Fibroblast of villous mesenchyme (primary cell): ENCODE results near the gene JMY. TPM values are rescaled to one million over a fixed set of nuclear protein-coding genes. Genes with fewer than 3 reads are reported as not detected.

Source experiments
- DNase-seq: peaks from one replicate; pipeline ENCODE4 v3.0.0-alpha.2; 2010; ENCODE audit warnings: low read depth
- H3K4me3 ChIP-seq: 2 replicates; pipeline ENCODE4 v1.5.1; 2011; ENCODE audit warnings: low read depth, mild to moderate bottlenecking, low read length
- CTCF ChIP-seq: IDR thresholded peaks from 2 replicates; pipeline ENCODE4 v1.5.1; 2012; ENCODE audit warnings: low read depth, mild to moderate bottlenecking, low read length; ENCODE audit not compliant: insufficient read depth
- total RNA-seq: library from RNA; depleted of rRNA; stranded (reverse); fragments of >200 nt; gene quantifications from 2 replicates; pipeline ENCODE4 v1.2.3, GENCODE V29; 2012

JMY gene
- total RNA-seq = 9.1 and 9.3 TPM in 2 replicates

DNA sequence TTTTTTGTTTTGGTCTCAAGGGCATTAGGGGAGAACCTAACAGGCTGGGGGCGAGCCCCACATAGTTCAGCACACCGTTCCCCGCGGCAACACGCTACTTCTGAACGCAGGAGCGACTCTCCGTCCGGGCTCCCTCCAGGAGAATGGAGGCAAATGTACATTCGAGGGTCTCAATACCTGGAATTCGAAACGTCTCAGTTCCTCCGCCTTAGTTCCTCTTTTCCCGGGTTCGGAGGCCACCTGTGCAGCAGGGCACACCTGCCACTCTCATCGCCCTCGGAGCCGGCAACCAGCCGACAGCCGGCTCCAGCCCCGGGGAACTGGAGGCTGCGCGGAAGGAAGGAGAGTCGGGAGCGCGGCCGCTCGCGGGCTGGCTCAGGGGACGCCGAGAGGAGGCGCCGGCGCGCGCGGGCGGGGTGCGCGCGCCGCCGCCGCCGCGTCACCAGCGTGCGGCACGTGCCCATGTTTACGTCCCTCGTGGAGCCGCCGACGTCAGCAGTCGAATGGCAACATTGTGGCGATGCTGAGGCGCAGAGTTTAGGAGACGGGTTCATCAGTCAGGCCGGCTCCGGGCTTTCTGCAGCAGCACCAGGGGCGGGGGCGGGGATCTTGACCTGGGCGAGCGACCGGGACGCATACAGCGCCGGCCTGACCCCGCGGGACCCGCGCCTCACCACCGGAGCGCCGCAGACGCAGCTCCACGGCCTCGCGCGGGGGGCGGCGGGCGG is at the start of gene JMY:
JMY (plus strand) TSS at position 498 of the 728 bp plus-strand sequence. CDS start 520 bp downstream, outside the sequence.
- no peak for TF ChIP-seq CTCF
- peak; percentile 82 for DNase-seq

DNA sequence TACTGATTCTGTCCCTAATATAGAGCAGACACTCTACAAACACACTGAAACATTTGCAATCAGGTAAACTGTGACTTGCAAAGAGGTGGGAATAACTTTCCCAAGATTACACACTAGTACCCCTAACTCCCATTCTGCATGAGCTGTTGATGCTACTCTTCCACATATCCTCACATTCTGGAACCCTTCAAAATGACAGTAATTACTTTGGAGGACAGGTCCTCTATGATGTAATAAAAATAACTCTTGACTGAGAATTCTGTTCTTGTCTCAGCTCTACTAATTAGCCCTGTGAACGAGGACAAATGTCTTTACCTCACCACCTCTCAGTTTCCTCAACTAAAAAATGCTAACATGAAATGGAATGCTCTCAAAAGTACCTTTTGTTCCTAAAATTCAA is 49.5 kb upstream of the JMY start:
- TF ChIP-seq CTCF = no peak
- DNase-seq = no peak
- H3K4me3 ChIP-seq = no peak overlapping the region

More for the DNA sequence above, at the start of gene JMY:
- H3K4me3 ChIP-seq = peak within 1 kb of the TSS; percentile 75

DNA sequence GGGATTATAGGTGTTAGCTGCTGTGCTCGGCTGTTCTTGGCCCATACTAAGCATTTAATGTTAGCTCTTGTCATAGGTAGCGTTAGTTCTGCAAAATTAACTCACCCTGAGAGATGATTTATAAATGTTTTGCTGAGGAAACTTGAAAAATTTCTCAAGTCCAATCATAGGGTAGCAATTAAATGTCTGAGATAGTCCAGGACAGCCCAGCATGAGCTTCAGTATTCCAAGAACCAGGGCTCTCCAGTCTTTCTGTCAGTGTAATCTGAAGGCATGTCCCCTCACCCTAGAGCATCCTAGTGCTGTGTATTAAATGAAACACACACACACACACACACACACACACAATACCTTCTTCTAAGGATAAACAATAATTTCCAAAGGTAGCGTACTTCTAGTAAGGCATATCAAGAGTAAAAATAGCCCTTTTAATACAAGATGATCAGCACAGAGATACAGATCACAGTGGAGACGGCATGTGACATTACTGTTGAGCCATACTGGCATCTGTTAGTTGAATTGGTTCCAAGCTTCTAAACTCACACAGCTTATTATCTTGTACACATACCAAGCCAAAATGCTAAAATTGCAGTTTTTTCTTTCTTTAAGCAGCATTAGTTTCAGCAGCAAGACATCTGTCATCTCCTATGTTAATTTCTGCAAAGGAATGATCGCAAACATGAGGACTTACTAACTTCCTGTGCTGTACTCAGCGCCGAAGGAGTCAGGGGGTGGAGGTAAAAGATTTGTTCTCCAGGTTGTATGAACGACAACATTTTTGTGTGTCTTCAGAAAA is 46.3 kb upstream of the JMY start:
- H3K4me3 ChIP-seq = no peak overlapping the region
- DNase-seq = peak; percentile 58
- no peak for TF ChIP-seq CTCF

DNA sequence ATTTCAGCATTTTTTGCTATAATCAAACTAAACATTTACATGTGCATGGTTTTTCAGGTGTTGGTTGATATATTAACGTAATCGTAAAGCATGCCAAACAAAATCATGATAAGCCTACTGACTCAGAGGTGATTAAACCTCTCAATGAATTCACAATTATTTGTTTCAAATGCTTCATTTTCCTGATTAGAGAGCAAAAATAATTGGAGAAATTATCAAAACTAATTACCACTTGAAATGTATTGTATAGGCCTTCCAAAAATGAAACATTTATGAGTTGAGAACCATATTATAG is 45.7 kb upstream of the JMY start:
- DNase-seq = no peak
- H3K4me3 ChIP-seq = no peak overlapping the region
- no peak for TF ChIP-seq CTCF

GRCh38 chr5:79191457-79191856 is 44.5 kb upstream of the JMY start:
- DNase-seq = no peak
- TF ChIP-seq CTCF = no peak
- no peak overlapping the region for H3K4me3 ChIP-seq

- no peak overlapping the region for H3K4me3 ChIP-seq
- no peak for TF ChIP-seq CTCF
- peak; percentile 67 for DNase-seq
These were observed 42.3 kb upstream of the JMY start for GRCh38 chr5:79193643-79194042.
